ENCODE data around the gene USP5.

GRCh38 chr12:6914246-6914946, 62.4 kb downstream of the USP5 start, which contains the start of gene ENO2:
- no peak for TF ChIP-seq EZH2phosphoT487 (IDR thresholded peaks at IDR 0.05; ENCODE audit: insufficient read depth, low read depth)
- TF ChIP-seq EZH2 (IDR thresholded peaks at IDR 0.05; ENCODE audit: insufficient read depth, poor library complexity, severe bottlenecking), result no peak

All from GM23248 (cell line).